ENCODE results near the gene SDHC. TPM values are rescaled to one million over a fixed set of nuclear protein-coding genes. Genes with fewer than 3 reads are reported as not detected.

Gene SDHC
- total RNA-seq, 1 donor from 2014 or later = 31.2 TPM

Other genes starting within 250 kb of the SDHC start
- gene ARHGAP30, start 244.5 kb upstream of the SDHC start, total RNA-seq = 0.04 TPM in 1 of 2 replicates, not detected in the other
- 0.14 and 0.53 TPM in 2 replicates for gene NECTIN4, start 224.8 kb upstream of the SDHC start, total RNA-seq
- gene KLHDC9, start 216.0 kb upstream of the SDHC start, total RNA-seq = 0.60 and 0.86 TPM in 2 replicates
- 56.3 and 93.2 TPM in 2 replicates for gene PFDN2, start 196.3 kb upstream of the SDHC start, total RNA-seq
- 11.3 and 14.3 TPM in 2 replicates for gene NIT1, start 196.3 kb upstream of the SDHC start, total RNA-seq
- 38.8 and 56.2 TPM in 2 replicates for gene DEDD, start 181.7 kb upstream of the SDHC start, total RNA-seq
- 124 and 130 TPM in 2 replicates for gene UFC1, start 160.4 kb upstream of the SDHC start, total RNA-seq
- gene USP21, start 154.9 kb upstream of the SDHC start, total RNA-seq = 4.6 and 8.3 TPM in 2 replicates
- gene PPOX, start 148.0 kb upstream of the SDHC start, total RNA-seq = 16.0 and 19.1 TPM in 2 replicates
- gene B4GALT3, start 136.9 kb upstream of the SDHC start, total RNA-seq = 24.7 and 25.9 TPM in 2 replicates
- gene ADAMTS4, start 115.3 kb upstream of the SDHC start, total RNA-seq = 26.8 and 43.7 TPM in 2 replicates
- 200 and 232 TPM in 2 replicates for gene NDUFS2, start 112.0 kb upstream of the SDHC start, total RNA-seq
- 0.26 and 0.49 TPM in 2 replicates for gene FCER1G, start 99.1 kb upstream of the SDHC start, total RNA-seq
- gene APOA2, start 90.8 kb upstream of the SDHC start, total RNA-seq = not detected in 2 replicates
- 20.4 and 29.7 TPM in 2 replicates for gene TOMM40L, start 88.3 kb upstream of the SDHC start, total RNA-seq
- not detected in 2 replicates for gene NR1I3, start 76.2 kb upstream of the SDHC start, total RNA-seq
- gene PCP4L1, start 55.6 kb upstream of the SDHC start, total RNA-seq = not detected in 2 replicates
- 0.95 and 0.99 TPM in 2 replicates for gene MPZ, start 4.4 kb upstream of the SDHC start, total RNA-seq
- gene CFAP126, start 53.5 kb downstream of the SDHC start, total RNA-seq = not detected in 2 replicates
- gene FCGR2A, start 191.1 kb downstream of the SDHC start, total RNA-seq = not detected in 2 replicates
- gene HSPA6, start 210.2 kb downstream of the SDHC start, total RNA-seq = 0.13 and 0.95 TPM in 2 replicates
- gene FCGR3A, start 235.4 kb downstream of the SDHC start, total RNA-seq = not detected in 2 replicates

All from pulmonary artery endothelial cell (primary cell).